Neural progenitor cell (in vitro differentiated cells): ENCODE data around the gene STK24.

ENCODE experiments used
- CTCF ChIP-seq: fragments of 200-600 bp; sonication (generic); IDR thresholded peaks from 2 replicates; pipeline ENCODE4 v1.5.1; 2017; ENCODE audit warnings: antibody characterized with exemption, mild to moderate bottlenecking
- EZH2 ChIP-seq: fragments of 200-600 bp; sonication (generic); IDR thresholded peaks from 2 replicates; pipeline ENCODE4 v1.6.1; 2017; ENCODE audit warnings: antibody characterized with exemption, mild to moderate bottlenecking, moderate library complexity
- EZH2phosphoT487 ChIP-seq: fragments of 200-600 bp; sonication (generic); IDR thresholded peaks from 2 replicates; pipeline ENCODE4 v1.6.1; 2017; ENCODE audit warnings: antibody characterized with exemption

GRCh38 chr13:98541701-98542203 is 35.2 kb downstream of the STK24 start:
- TF ChIP-seq CTCF, result peak; percentile 8
- TF ChIP-seq EZH2, result no peak
- no peak for TF ChIP-seq EZH2phosphoT487
